Measurements from ENCODE around the gene REEP5. TPM values are rescaled to one million over a fixed set of nuclear protein-coding genes. Genes with fewer than 3 reads are reported as not detected.

Gene REEP5
- total and polyA plus RNA-seq, 2 of the 4 experiments (the other 2 are of a cell fraction): 49.3 to 82.0 TPM

DNA sequence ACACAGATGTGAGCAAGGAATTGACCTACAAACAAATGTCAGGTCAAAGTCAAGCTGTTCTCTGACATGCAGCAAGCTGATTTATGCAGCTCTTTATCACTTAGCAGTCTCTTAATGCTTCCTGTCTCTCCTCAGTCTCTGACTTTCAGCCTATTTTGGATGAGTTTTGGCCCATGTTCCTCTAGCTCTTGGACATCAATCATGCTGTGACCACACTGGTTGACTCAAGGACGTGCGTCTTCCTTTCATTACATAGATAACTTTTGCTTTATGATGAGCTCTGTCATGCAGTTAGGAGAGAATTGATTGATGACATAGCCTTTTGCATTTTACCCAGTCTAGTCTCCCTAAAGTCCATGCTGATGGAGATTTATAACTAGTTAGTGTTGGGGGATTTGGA, 9.4 kb upstream of the REEP5 start:
- no peak for DNase-seq
- H3K79me1 ChIP-seq (ENCODE audit: low read depth in 1 of 2, low read length in 2 of 2): no peaks in the 10 kb centered on the region; a peak in 1 of 4 replicates
- no CpG with 5 or more reads among the region's 2 CpGs for WGBS, 2 experiments (ENCODE audit: extremely low coverage in 2 of 2, insufficient read length in 1 of 2)
- ChIA-PET CTCF (no interaction called here), POLR2A (ENCODE audit: unreplicated experiment) (no interaction called here)
- dilution Hi-C loops (cut with HindIII; ENCODE audit: low sequenced_read_pairs, unreplicated experiment) (no loop called here), in situ Hi-C loops (cut with MboI; ENCODE audit: low sequenced_read_pairs) (no loop called here), intact Hi-C loops (cut with micrococcal nuclease) (no loop called here)
- no peak overlapping the region; the same call in 1 of the 2 replicates for H3K14ac ChIP-seq (replicated peaks; ENCODE audit: low read depth, low read length)
- no peak overlapping the region for H3K4ac ChIP-seq (ENCODE audit: low read depth, low read length)
- H4K91ac ChIP-seq (ENCODE audit: insufficient read depth, low read depth, low read length): no peak overlapping the region
- no peak for ATAC-seq (ENCODE audit: low read depth)
- no peak overlapping the region for H3K9ac ChIP-seq (ENCODE audit: low read depth, low read length)
- no peak overlapping the region for H3K56ac ChIP-seq (ENCODE audit: extremely low read depth, insufficient read depth, low read length)
- no peak overlapping the region for H3K27ac ChIP-seq (ENCODE audit: insufficient read depth, low read length)
- no peak overlapping the region for H2AK9ac ChIP-seq (replicated peaks; ENCODE audit: low read depth, low read length, poor library complexity)
- H3K27me3 ChIP-seq (ENCODE audit: control insufficient read depth, insufficient read depth, low read length): no peaks in the 10 kb centered on the region
- no peak overlapping the region for H3K18ac ChIP-seq (ENCODE audit: low read depth, low read length)
- no peaks in the 10 kb centered on the region for H4K20me1 ChIP-seq (ENCODE audit: insufficient read depth, low read length)
- TF ChIP-seq MXI1 (IDR thresholded peaks at IDR 0.05; ENCODE audit: borderline replicate concordance, low read depth, low read length) (no peak), CTCF (conservative IDR thresholded peaks at IDR 0.05; ENCODE audit: low read depth, low read length) (no peak), NFE2L2 (IDR thresholded peaks at IDR 0.05; ENCODE audit: low read depth, low read length) (no peak)
- no peak overlapping the region for H3K23ac ChIP-seq (ENCODE audit: low read depth, low read length)
- H3K9me3 ChIP-seq (ENCODE audit: control insufficient read depth, insufficient read depth, low read length): no peaks in the 10 kb centered on the region
- no peak overlapping the region for H2AFZ ChIP-seq (replicated peaks; ENCODE audit: low read length, poor library complexity)
- H3K36me3 ChIP-seq (ENCODE audit: control insufficient read depth, insufficient read depth, low read length): no peaks in the 10 kb centered on the region
- peaks cover 8% of the 10 kb centered on the region for H3K4me1 ChIP-seq (ENCODE audit: control insufficient read depth, insufficient read depth, low read length)
- H3K9me1 ChIP-seq (ENCODE audit: insufficient read depth, low read length): peaks cover 2% of the 10 kb centered on the region; the same call in 1 of the 2 replicates
- no peak overlapping the region for H2BK120ac ChIP-seq (ENCODE audit: low read depth, low read length)
- no peak overlapping the region for H2BK15ac ChIP-seq (ENCODE audit: low read depth, low read length)
- BruUV-seq (replicated peaks): no TSS peak
- H3K4me3 ChIP-seq (ENCODE audit: insufficient read depth, low read depth, low read length): no peak overlapping the region
- H2BK20ac ChIP-seq (ENCODE audit: low read depth, low read length): no peak overlapping the region
- no peak overlapping the region for H2AK5ac ChIP-seq (ENCODE audit: low read depth, low read length)
- H3K4me2 ChIP-seq (ENCODE audit: low read depth, low read length): no peak overlapping the region
- H4K8ac ChIP-seq (ENCODE audit: low read depth in 2 of 2, low read length in 2 of 2): no peak overlapping the region
- no peak overlapping the region for H4K5ac ChIP-seq (ENCODE audit: low read depth, low read length)
- H2BK5ac ChIP-seq (ENCODE audit: low read depth, low read length, poor library complexity, severe bottlenecking): no peak overlapping the region
